GM18951 (cell line): ENCODE results near the gene BANP.

Experiments used
- POLR2A ChIP-seq: IDR thresholded peaks from 4 replicates; pipeline ENCODE4 v1.6.1; 2011; ENCODE audit warnings: mild to moderate bottlenecking; ENCODE audit not compliant: insufficient read length, insufficient read depth; ENCODE audit errors: extremely low read depth
- in situ Hi-C: fragments of 300-500 bp; cut with MboI; formaldehyde crosslinking; loops from one replicate; pipeline ENCODE4 v1.12.0; 2022; ENCODE audit warnings: low sequenced_read_pairs, mixed read lengths, inconsistent platforms; ENCODE audit not compliant: unreplicated experiment

The BANP gene

DNA sequence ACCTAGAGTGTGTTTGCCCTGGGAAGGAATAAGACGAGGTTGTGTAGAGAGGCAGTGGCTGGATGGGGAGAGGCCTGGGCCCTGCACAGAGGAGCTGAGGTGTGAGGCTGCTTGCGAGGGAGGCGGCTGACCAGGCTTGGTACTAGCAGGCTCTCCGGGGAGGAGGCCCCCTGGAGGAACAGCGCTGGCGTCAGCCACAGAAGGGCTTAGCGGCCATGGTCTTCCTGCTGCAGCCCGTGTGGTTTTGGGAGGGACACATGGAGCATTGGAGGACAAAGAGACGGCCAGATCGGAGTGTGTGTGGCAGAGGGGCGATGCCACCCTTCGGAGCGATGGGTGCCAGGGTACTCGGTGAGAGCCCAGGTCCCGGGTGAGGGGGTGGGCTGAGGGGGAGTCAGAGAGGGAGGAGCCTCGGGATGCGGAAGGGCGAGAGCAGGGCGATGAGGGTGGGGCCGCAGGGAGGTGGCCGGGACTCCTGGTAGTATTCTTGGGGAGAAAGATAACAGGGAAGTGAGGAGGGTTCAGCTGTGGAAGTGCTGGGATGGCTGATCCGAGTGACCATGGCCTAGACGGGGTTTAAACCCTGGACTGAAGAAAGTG lies 8.3 kb downstream of the BANP start:
- in situ Hi-C loops, result loop anchor here (25.0 kb wide), 1 partner anchor 578 kb away; no protein-coding TSS in a partner anchor
- no peak for TF ChIP-seq POLR2A

DNA sequence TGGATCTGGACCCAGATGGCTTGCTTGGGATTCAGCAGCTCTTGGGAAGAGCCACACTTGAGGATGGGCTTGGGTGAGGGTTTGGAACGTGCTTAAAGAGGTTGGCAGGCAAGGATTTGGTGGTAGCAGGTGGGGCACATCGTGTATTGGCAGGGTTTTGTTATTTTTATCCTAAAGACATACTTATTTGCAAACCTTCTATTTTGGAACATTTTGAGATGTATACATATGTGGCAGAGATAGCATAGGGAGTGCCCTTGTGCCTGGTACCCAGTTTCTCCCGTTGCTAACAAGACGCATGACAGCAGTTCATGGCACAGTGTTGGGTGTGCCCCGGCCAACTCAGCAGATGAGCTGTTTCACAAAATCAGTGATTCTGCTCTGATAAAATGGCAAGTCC lies 9.1 kb downstream of the BANP start:
- in situ Hi-C loops, result loop anchor here (25.0 kb wide), 1 partner anchor 577 kb away; no protein-coding TSS in a partner anchor
- no peak for TF ChIP-seq POLR2A

DNA sequence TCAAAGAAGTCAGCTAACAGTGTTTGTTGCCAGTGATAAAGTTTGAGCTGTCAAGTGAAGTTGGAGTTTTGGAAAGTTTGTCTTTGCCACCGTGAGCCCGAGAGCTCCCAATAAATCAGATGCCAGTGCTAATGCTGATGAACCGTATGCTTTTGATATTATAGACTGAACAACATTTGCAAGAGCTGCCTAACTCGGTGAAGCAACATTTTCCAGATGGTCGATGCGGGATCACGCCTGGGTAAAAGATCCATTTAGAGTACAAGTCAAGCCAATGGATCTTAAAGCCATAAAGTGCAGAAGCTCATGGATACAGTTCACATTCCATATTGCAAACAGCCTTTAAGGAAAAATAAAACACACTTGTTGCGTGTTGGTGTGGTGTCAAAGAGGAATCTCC lies 9.6 kb downstream of the BANP start:
- TF ChIP-seq POLR2A, result no peak
- in situ Hi-C loops, result loop anchor here (25.0 kb wide), 1 partner anchor 576 kb away; no protein-coding TSS in a partner anchor

DNA sequence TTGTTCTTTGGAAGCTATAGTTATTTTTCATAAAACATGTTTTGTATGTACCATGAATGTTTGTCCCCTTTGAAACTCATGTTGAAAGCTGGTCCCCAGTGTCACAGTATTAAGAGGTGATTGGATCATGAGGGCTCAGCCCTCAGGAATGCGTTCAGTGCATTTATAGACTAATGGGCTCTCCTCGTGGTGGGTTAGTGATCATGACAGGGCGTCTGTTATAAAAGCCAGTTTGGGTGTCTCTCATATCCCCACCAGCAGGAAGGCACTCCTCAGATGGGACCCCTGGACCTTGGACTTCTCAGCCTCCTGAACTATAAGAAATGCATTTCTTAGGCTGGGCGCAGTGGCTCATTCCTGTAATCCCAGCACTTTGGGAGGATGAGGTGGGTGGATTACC lies 10.4 kb downstream of the BANP start:
- in situ Hi-C loops, result loop anchor here (25.0 kb wide), 1 partner anchor 576 kb away; no protein-coding TSS in a partner anchor
- no peak for TF ChIP-seq POLR2A

DNA sequence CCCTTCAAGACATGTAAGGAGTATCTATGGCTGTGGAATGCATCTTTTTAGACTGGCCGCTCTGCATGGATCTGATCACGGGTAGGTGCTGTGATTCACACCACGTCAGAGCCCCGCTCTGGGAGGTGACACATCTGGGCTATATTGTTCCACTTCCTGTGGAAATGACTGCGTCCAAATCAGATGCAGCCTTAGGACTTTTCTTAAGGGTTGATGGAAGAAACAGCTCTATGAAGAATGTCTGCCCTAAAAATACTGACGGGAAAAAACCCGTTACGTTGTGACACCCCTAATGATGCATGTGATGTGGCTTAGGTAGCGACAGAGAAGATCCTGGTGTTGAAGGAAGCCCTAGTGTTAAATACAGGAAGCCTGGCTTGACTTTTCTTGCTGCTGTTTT lies 12.2 kb downstream of the BANP start:
- in situ Hi-C loops, result loop anchor here (25.0 kb wide), 1 partner anchor 574 kb away; no protein-coding TSS in a partner anchor
- no peak for TF ChIP-seq POLR2A

DNA sequence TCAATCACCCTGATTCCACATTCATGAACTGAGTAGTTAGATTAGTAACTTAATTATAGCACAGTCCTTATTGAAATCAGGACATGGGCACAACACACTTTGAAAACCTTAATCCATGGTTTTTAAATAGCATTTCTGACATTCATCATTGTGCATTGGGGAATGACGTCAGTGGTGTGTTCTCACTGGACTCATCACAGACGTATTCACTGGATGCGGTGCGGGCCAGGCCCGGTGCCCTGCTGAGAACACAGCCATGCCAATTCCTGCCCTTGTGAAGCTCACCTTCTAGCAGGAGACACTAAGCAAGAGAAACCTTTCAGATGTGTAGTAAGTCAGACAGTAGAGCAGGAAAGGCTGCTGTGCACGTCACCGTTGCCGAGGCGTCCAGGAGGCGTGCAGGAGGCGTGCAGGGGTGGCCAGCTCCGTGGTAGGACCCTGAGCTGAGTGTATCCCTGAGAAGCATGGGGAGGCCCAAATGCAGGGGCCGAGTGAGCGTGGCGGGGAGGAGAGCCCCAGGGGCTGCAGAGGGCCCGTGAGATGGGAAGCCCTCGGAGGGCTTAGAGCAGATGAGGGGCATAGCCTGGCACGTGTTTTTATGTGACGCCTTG lies 12.9 kb downstream of the BANP start:
- in situ Hi-C loops, result loop anchor here (25.0 kb wide), 1 partner anchor 573 kb away; no protein-coding TSS in a partner anchor
- TF ChIP-seq POLR2A, result no peak

DNA sequence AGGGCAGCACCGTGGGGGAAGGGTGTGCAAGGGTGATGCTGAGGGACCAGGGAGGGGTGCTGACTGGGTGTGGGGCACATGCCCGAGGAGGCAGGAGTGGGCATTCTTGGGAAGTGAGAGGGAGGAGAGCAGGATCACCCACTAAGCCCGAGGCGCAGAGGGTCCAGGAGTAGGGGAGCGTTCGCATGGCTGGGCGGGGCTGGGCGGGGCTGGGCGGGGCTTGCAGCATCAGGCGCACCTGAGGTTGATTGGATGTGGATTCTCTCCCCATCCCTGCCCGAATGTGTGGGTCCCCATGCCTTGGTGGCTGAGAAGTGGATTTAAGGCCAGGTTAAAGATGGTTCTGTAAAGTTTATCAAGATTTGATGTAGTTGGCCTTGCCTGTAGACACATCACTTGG lies 14.2 kb downstream of the BANP start:
- in situ Hi-C loops, result loop anchor here (25.0 kb wide), 1 partner anchor 572 kb away; no protein-coding TSS in a partner anchor
- no peak for TF ChIP-seq POLR2A

DNA sequence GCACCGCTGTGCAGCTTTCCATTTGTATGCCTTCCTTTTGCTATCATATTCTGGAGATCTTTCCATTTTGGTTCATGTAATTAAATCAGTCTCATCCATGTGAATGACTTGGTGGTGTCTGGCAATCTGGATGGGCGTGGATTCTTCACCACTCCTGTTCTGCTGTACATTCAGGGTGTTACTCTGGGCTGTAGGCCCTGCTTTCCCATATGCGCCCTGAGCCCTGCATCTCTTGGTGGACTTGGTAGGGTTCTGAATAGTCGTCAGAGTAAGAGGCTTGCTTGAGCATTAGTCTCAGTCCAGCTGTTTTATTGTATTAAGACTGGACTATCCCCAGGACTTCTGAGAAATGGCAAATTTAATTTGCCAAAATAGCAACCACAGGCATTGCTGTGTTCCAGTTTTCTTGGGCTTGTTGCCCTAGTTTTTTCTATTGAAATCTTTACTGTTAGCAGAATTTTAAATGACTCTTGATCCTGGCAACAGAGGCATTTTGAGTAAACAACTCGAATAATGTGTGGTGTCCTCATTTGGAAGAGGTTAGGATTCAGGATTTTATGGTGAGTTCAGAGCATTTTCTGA lies 14.9 kb downstream of the BANP start:
- TF ChIP-seq POLR2A, result no peak
- in situ Hi-C loops, result loop anchor here (25.0 kb wide), 1 partner anchor 571 kb away; no protein-coding TSS in a partner anchor

DNA sequence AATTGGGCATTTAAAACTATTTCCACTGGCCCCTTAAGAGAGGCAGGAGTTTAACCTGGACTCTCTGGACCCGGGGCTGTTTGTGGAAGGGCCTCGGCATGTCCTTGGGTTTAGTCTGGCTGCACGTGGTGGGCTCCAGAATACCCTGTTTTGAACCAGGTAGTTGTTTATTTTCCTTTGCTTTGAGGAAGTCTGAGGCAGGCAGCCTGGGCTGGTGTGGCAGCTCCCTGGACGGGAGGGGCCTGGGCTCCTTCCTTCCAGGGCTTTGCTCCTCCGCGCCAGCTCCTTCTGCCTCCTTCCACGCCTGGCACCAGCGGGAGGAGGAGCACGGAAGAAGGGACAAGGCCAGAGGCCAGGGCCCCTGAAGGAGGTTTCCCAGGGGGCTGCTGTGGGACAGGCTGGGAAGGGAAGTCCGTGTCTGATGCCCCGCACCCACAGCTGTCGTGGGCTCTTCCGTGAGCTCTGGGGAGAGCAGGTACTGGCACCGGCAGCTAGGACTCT lies 15.5 kb downstream of the BANP start:
- no peak for TF ChIP-seq POLR2A
- in situ Hi-C loops, result loop anchor here (25.0 kb wide), 1 partner anchor 571 kb away; no protein-coding TSS in a partner anchor

DNA sequence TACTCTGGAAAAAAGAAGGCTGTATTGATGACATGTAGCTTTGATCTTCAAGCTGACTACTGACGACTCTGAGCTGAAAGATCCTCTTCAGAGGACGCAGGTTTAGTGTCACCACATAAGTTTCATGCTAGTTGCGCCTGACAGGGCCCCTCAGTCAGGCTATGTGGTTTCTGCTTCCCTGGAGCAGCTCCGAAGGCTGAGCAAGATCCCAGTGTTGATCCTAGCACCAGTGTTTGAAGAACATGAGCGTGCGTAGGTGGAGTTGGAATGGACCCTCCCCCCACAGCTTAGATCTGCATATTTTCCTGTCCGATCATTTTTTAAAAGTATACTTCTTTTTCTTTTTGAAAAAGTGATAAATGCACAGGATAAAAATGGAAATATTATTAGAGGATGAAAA lies 17.3 kb downstream of the BANP start:
- no peak for TF ChIP-seq POLR2A

DNA sequence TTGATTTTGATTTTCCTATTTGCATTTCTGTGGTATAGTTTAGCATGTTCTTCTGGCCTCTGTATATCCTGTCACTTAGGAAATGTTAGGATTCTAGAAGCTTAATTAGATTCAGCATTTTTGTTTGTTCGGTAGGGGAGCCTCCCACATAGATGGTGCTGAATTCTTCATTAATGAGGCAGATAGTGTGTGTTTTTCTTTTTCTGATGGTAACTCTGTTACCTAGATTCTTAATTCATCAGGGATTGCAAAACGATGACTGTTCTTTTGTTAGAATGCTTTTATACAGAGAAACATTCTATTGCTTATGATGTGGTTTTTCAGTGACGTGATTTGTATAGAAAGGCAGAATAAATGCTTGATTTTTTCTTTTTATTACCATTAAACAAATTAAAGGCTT lies 19.0 kb downstream of the BANP start:
- in situ Hi-C loops, result loop anchor here (25.0 kb wide), 1 partner anchor 567 kb away; no protein-coding TSS in a partner anchor

More for the DNA sequence above, 17.3 kb downstream of the BANP start:
- in situ Hi-C loops, result loop anchor here (25.0 kb wide), 1 partner anchor 569 kb away; no protein-coding TSS in a partner anchor

DNA sequence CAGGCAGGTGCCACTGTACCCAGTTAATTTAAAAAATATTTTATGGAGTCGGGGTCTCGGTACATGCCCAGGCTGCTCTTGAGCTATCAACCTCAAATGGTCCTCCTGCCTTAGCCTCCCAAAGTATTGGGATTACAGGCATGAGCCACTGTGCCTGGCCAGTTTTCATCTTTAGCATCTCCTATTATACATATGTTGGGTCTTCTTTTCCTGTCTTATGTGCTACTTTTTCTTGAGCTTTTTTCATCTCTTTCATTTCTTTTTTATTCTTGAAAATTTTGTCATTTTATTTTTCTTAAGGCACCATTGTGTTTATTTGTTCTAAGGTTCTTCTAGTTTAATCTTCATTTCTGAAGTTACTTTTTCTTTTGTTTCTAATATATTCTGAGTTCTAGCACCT lies 20.7 kb downstream of the BANP start:
- no peak for TF ChIP-seq POLR2A
- in situ Hi-C loops, result loop anchor here (25.0 kb wide), 1 partner anchor 565 kb away; no protein-coding TSS in a partner anchor

More for the DNA sequence above, 19.0 kb downstream of the BANP start:
- no peak for TF ChIP-seq POLR2A

DNA sequence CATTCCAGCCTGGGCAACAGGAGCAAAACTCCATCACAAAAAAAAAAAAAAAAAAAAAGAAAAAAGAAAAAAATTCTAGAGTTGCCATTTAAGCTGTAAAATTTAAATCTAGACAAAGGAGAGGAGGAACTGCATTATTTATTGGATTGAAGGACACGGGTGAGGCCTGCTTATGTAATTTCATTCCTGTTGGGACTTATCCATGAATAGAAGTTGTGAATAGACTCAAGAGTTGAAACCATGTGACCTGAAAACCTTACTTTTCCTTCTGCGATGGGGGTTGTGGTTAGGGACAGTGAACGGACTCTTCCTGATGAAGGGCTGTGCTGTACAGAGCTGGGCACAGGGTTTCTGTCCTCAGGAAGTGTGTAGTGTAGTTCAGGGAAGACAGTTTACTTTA lies 22.5 kb downstream of the BANP start:
- in situ Hi-C loops, result loop anchor here (25.0 kb wide), 1 partner anchor 564 kb away; no protein-coding TSS in a partner anchor
- no peak for TF ChIP-seq POLR2A
